HCT116 (cell line): ENCODE measurements around the gene TEX261. TPM values are rescaled to one million over a fixed set of nuclear protein-coding genes. Genes with fewer than 3 reads are reported as not detected.

Experiments
- ATAC-seq: fragments of 200-7000 bp; cut with Tn5 transposase; 2 replicates; pipeline ENCODE4 v1.9.1; 2020; ENCODE audit warnings: mild to moderate bottlenecking, moderate library complexity
- BruUV-seq: library from RNA; stranded (reverse); fragments of 400-500 nt; replicated peaks from 2 replicates; lab custom pipeline; 2021; lab: Mats Ljungman, UMichigan
- CTCF ChIA-PET: fragments of 300-600 bp; sonication (Branson Sonifier 250); formaldehyde crosslinking; loops from one replicate; lab custom pipeline; 2021; ENCODE audit warnings: antibody characterized with exemption; lab: Charles Lee
- POLR2A ChIA-PET: fragments of 300-600, 350-600 bp; sonication (Branson Sonifier 250); formaldehyde crosslinking; loops from one replicate; lab custom pipeline; 2021; ENCODE audit warnings: antibody characterized with exemption; lab: Charles Lee
- RAD21 ChIA-PET, 2 experiments: fragments of 300-600 bp; sonication (Branson Sonifier 250); formaldehyde crosslinking; loops; one replicate each; lab custom pipeline; 2023; ENCODE audit warnings: low total read pairs in 2 of 2; ENCODE audit not compliant: uncharacterized antibody in 2 of 2, unreplicated experiment in 2 of 2, low non-redundant PET in 1 of 2; lab: Charles Lee
- DNase-seq: peaks from one replicate; pipeline ENCODE4 v3.0.0-alpha.2; 2010; ENCODE audit warnings: low read depth, low spot score
- H2AFZ ChIP-seq: fragments of 200-600 bp; shearing (Covaris generic), sonication (generic); 2 replicates; pipeline ENCODE4 v1.6.1; 2017; ENCODE audit warnings: low read depth, mixed run types, mixed read lengths, antibody characterized with exemption, low read length; ENCODE audit not compliant: poor library complexity, severe bottlenecking
- H3K27ac ChIP-seq: 2 replicates; pipeline ENCODE4 v1.5.1; 2012; ENCODE audit warnings: low read depth, low read length
- H3K27me3 ChIP-seq: fragments of 200-600 bp; sonication (generic); 2 replicates; pipeline ENCODE4 v1.6.1; 2016; ENCODE audit warnings: mixed run types, low read length, mixed read lengths; ENCODE audit not compliant: insufficient read depth
- H3K36me3 ChIP-seq, 2 experiments: fragments of 200-500 bp in 1 of 2; fragments of 200-600 bp in 1 of 2; sonication (Bioruptor generic) in 1 of 2; sonication (generic) in 1 of 2; 2 replicates each; pipeline versions ENCODE4 v1.5.1 to v1.6.1; 2014 to 2016; ENCODE audit warnings: low read length in 2 of 2, inconsistent platforms in 1 of 2, mixed read lengths in 1 of 2, mixed run types in 1 of 2; ENCODE audit not compliant: insufficient read depth in 2 of 2, control insufficient read depth in 1 of 2
- H3K4me1 ChIP-seq, 2 experiments: fragments of 200-600 bp in 1 of 2; sonication (generic) in 1 of 2; 2 replicates each; pipeline versions ENCODE4 v1.5.1 to v1.6.1; 2012 to 2017; ENCODE audit warnings: low read length in 2 of 2, inconsistent platforms in 1 of 2, mild to moderate bottlenecking in 1 of 2, mixed read lengths in 1 of 2, mixed run types in 1 of 2, moderate library complexity in 1 of 2; ENCODE audit not compliant: insufficient read depth in 2 of 2, control insufficient read depth in 1 of 2
- H3K4me2 ChIP-seq: fragments of 200-600 bp; sonication (generic); 2 replicates; pipeline ENCODE4 v1.6.1; 2017; ENCODE audit warnings: mixed run types, low read length, mixed read lengths
- H3K4me3 ChIP-seq, 2 experiments: fragments of 200-600 bp in 1 of 2; sonication (generic) in 1 of 2; replicated peaks in 1 of 2; 2 replicates each; pipeline ENCODE4 v1.5.1; 2011 to 2016; ENCODE audit warnings: low read length in 2 of 2, control low read depth in 1 of 2, low read depth in 1 of 2, mild to moderate bottlenecking in 1 of 2, mixed read lengths in 1 of 2, mixed run types in 1 of 2
- H3K79me2 ChIP-seq: fragments of 200-600 bp; sonication (generic); 2 replicates; pipeline ENCODE4 v1.6.1; 2017; ENCODE audit warnings: mild to moderate bottlenecking, mixed run types, low read length, moderate library complexity, mixed read lengths; ENCODE audit not compliant: insufficient read depth
- H3K9ac ChIP-seq: fragments of 200-600 bp; sonication (generic); 2 replicates; pipeline ENCODE4 v1.6.1; 2016; ENCODE audit warnings: low read length, mixed read lengths
- H3K9me2 ChIP-seq: fragments of 200-600 bp; sonication (generic), shearing (Covaris generic); 2 replicates; pipeline ENCODE4 v1.6.1; 2017; ENCODE audit warnings: mixed run types, mild to moderate bottlenecking, moderate library complexity; ENCODE audit not compliant: insufficient read depth
- H3K9me3 ChIP-seq, 2 experiments: fragments of 200-500 bp in 1 of 2; fragments of 200-600 bp in 1 of 2; sonication (Bioruptor generic) in 1 of 2; sonication (generic) in 1 of 2; 2 replicates each; pipeline ENCODE4 v1.6.1; 2014 to 2017; ENCODE audit warnings: low read length in 2 of 2, mixed read lengths in 2 of 2, inconsistent platforms in 1 of 2, low read depth in 1 of 2, mild to moderate bottlenecking in 1 of 2, mixed run types in 1 of 2, moderate library complexity in 1 of 2; ENCODE audit not compliant: control insufficient read depth in 1 of 2, insufficient read depth in 1 of 2
- H4K20me1 ChIP-seq: fragments of 200-600 bp; sonication (generic), shearing (Covaris generic); 2 replicates; pipeline ENCODE4 v1.6.1; 2017; ENCODE audit warnings: mixed run types, mild to moderate bottlenecking, moderate library complexity; ENCODE audit not compliant: insufficient read depth
- ATF3 ChIP-seq: IDR thresholded peaks from 2 replicates; pipeline ENCODE4 v1.6.1; 2012
- CBX3 ChIP-seq: IDR thresholded peaks from 2 replicates; pipeline ENCODE4 v1.6.1; 2012; ENCODE audit warnings: low read depth
- CTCF ChIP-seq, 3 experiments: fragments of 200-600 bp in 1 of 3; sonication (generic) in 1 of 3; IDR thresholded peaks in 2 of 3; conservative IDR thresholded peaks in 1 of 3; 2 replicates each; pipeline ENCODE4 v1.5.1; 2012 to 2017; ENCODE audit warnings: low read depth in 2 of 3, low read length in 2 of 3, antibody characterized with exemption in 1 of 3, borderline replicate concordance in 1 of 3, control low read depth in 1 of 3, mild to moderate bottlenecking in 1 of 3, mixed read lengths in 1 of 3, mixed run types in 1 of 3, moderate library complexity in 1 of 3; ENCODE audit not compliant: insufficient read depth in 1 of 3
- EGR1 ChIP-seq: IDR thresholded peaks from 2 replicates; pipeline ENCODE4 v1.6.1; 2012; ENCODE audit warnings: low read depth
- ELF1 ChIP-seq: IDR thresholded peaks from 2 replicates; pipeline ENCODE4 v1.6.1; 2012; ENCODE audit warnings: low read depth, borderline replicate concordance
- EZH2 ChIP-seq: fragments of 200-600 bp; sonication (generic); IDR thresholded peaks from 2 replicates; pipeline ENCODE4 v1.6.1; 2017; ENCODE audit warnings: antibody characterized with exemption, mixed run types
- EZH2phosphoT487 ChIP-seq: fragments of 200-600 bp; IDR thresholded peaks from 2 replicates; pipeline ENCODE4 v1.6.1; 2018; ENCODE audit warnings: antibody characterized with exemption, borderline replicate concordance
- FOSL1 ChIP-seq: IDR thresholded peaks from 2 replicates; pipeline ENCODE4 v1.6.1; 2012; ENCODE audit warnings: low read depth
- MAX ChIP-seq: IDR thresholded peaks from 2 replicates; pipeline ENCODE4 v1.6.1; 2012
- POLR2A ChIP-seq: IDR thresholded peaks from 2 replicates; pipeline ENCODE4 v1.7.0; 2011; ENCODE audit warnings: borderline replicate concordance; ENCODE audit not compliant: insufficient read depth, insufficient read length; ENCODE audit errors: extremely low read depth
- POLR2AphosphoS5 ChIP-seq: IDR thresholded peaks from 2 replicates; pipeline ENCODE4 v1.6.1; 2011; ENCODE audit warnings: mild to moderate bottlenecking, low read depth, low read length, moderate library complexity
- REST ChIP-seq: IDR thresholded peaks from 2 replicates; pipeline ENCODE4 v1.6.1; 2012; ENCODE audit warnings: low read depth
- SIN3A ChIP-seq: IDR thresholded peaks from 2 replicates; pipeline ENCODE4 v1.6.1; 2012; ENCODE audit warnings: low read depth
- SP1 ChIP-seq: IDR thresholded peaks from 2 replicates; pipeline ENCODE4 v1.6.1; 2012; ENCODE audit warnings: low read depth
- SRF ChIP-seq: IDR thresholded peaks from 2 replicates; pipeline ENCODE4 v1.6.1; 2012; ENCODE audit warnings: low read depth
- YY1 ChIP-seq: IDR thresholded peaks from 2 replicates; pipeline ENCODE4 v1.6.1; 2011; ENCODE audit warnings: low read length, low read depth, moderate library complexity, mild to moderate bottlenecking; ENCODE audit not compliant: insufficient replicate concordance; ENCODE audit errors: extremely low read depth
- ZBTB33 ChIP-seq: IDR thresholded peaks from 2 replicates; pipeline ENCODE4 v1.6.1; 2011; ENCODE audit warnings: mild to moderate bottlenecking, low read length, moderate library complexity; ENCODE audit not compliant: insufficient replicate concordance; ENCODE audit errors: extremely low read depth
- ZFX ChIP-seq: fragments of 450-650 bp; IDR thresholded peaks from 2 replicates; pipeline ENCODE4 v1.6.1; 2017
- ZNF274 ChIP-seq: fragments of 200-500 bp; sonication (Bioruptor generic); IDR thresholded peaks from 2 replicates; pipeline ENCODE4 v1.6.1; 2014; ENCODE audit warnings: mild to moderate bottlenecking, low read depth, low read length, inconsistent platforms
- intact Hi-C: fragments of 100-400 bp; cut with micrococcal nuclease; formaldehyde crosslinking; loops from 2 replicates; pipeline ENCODE4 v1.10.0; 2022
- total RNA-seq: library from RNA; stranded (reverse); gene quantifications from one replicate; pipeline ENCODE4 v1.2.1, GENCODE V29; 2021; ENCODE audit not compliant: unreplicated experiment

The TEX261 gene
- total RNA-seq, 1 experiment from 2014 or later = 37.9 TPM

- DNase-seq = no peak
- RAD21 ChIA-PET = no interaction called here
- Histone ChIP-seq H3K9me3 (no peaks in the 10 kb centered on the region), H3K27ac (no peak overlapping the region), H2AFZ (no peak overlapping the region), H3K4me3 (no peak overlapping the region), H3K36me3 (peaks cover 19 to 23% of the 10 kb centered on the region in 2 experiments; a peak in 3 of 4 replicates), H3K9me2 (no peaks in the 10 kb centered on the region), H3K27me3 (no peaks in the 10 kb centered on the region), H3K9ac (no peak overlapping the region), H3K4me2 (no peak overlapping the region), H3K4me1 (peaks cover 2 to 9% of the 10 kb centered on the region in 2 experiments; a peak in 2 of 4 replicates), H4K20me1 (no peaks in the 10 kb centered on the region), H3K79me2 (no peaks in the 10 kb centered on the region)
- TF ChIP-seq EZH2phosphoT487 (no peak), ZFX (no peak), SP1 (no peak), SRF (no peak), EZH2 (no peak), POLR2A (no peak), FOSL1 (no peak), POLR2AphosphoS5 (no peak), CBX3 (no peak), MAX (no peak), YY1 (no peak), ATF3 (no peak), SIN3A (no peak), ELF1 (no peak), CTCF (IDR thresholded peaks at IDR 0.05 in 2 of 3, conservative IDR thresholded peaks at IDR 0.05 in 1 of 3; ENCODE audit: borderline replicate concordance in 1 of 3, insufficient read depth in 1 of 3, low read depth in 2 of 3, low read length in 2 of 3) (no peak), EGR1 (no peak), REST (no peak), ZBTB33 (no peak), ZNF274 (no peak)
- intact Hi-C loops = no loop called here
- ATAC-seq = no peak
- POLR2A ChIA-PET = interaction anchor here (1.0 kb wide), 1 partner anchor 21 kb away, joined by 4 read pairs; no protein-coding TSS in a partner anchor
- CTCF ChIA-PET = interaction anchor here (0.6 to 1.1 kb wide), 2 partner anchors 38 to 122 kb away, joined by 3 read pairs; no protein-coding TSS in a partner anchor
- BruUV-seq = no TSS peak
Measured at GRCh38 chr2:70985283-70985688, 9.4 kb downstream of the TEX261 start.
